ENCODE results near the gene CNPY3.

CNPY3 gene

DNA sequence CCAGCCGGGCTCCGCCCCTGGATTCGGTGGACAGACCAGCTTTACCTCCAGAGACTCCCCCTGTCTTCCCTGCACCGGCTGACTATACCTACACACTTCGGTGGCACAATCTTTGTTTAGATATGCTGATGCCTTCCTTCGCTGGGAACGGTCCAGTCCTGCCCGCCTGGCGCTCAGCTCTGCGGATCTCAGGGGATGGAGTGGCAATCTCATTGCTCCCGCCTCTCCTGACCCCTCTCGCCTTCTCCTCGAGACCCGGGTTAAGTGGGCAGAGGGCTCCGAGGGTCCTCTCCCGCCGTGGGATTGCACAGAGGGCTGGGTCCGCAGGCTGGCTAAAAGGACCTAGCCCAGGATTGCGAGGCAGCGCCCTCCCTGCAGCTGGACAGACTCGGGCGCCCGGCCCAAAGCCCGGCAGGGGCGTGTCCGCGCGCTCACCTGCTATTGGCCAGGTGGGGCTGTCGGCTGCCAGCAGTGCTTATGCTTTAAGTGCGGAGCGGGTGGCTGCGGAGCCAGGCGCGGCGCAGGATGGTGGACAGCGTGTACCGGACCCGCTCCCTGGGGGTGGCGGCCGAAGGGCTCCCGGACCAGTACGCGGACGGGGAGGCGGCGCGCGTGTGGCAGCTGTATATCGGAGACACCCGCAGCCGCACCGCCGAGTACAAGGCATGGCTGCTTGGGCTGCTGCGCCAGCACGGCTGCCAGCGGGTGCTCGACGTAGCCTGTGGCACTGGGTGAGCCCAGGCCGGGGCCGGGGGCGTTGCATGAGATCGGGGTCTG lies 31.2 kb downstream of the CNPY3 start, which contains the start of gene GNMT:
GNMT (plus strand) TSS at position 512 of the 777 bp plus-strand sequence; CDS start at position 526, 14 bp downstream.
- peak; percentile 78 for DNase-seq (ENCODE audit: low spot score)

- no peak for DNase-seq (ENCODE audit: low spot score)
Observed at GRCh38 chr6:42961020-42961470, 31.8 kb downstream of the CNPY3 start.

DNA sequence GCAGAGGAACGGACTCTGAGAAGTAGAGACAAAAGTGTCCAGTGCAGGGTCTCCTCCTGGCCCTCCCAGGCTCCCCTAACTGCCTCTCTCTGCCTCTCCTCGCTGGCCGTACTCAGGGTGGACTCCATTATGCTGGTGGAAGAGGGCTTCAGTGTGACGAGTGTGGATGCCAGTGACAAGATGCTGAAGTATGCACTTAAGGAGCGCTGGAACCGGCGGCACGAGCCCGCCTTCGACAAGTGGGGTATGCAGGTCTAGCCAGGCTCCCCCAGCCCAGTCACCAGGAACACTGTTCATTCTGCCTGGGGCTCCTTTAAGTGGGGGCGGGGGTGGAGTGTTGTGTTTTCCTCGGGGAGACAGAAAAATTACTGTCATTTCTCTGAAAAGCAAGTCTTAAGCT lies 32.8 kb downstream of the CNPY3 start:
- DNase-seq (ENCODE audit: low spot score) = no peak

DNA sequence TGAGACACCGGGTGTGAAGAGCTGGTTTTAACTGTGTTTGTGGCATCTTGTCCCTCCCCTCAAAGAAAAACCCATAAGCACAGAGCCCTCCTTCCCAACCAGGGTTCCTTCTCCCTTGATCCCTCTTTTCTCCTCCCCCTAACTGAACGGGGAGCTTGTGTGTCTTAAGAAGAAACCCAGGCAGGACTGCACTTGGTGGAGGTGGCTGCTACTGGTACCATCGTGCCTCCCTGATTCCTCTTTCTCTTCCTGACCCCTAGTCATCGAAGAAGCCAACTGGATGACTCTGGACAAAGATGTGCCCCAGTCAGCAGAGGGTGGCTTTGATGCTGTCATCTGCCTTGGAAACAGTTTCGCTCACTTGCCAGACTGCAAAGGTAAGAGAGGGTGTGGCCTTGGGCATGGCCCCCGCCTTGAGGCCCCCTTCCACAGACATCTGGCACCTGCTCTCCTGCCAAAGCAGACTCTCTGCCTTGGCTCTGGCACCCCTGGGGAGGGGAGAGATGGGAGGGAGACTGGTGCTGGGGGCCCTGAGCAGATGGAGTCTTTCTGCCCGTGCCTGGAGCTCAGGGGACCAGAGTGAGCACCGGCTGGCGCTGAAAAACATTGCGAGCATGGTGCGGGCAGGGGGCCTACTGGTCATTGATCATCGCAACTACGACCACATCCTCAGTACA lies 33.4 kb downstream of the CNPY3 start:
- no peak for DNase-seq (ENCODE audit: low spot score)

- DNase-seq (ENCODE audit: low spot score) = no peak
Observed at GRCh38 chr6:42963179-42963854, 34.0 kb downstream of the CNPY3 start.

GRCh38 chr6:42963855-42964605 lies 34.8 kb downstream of the CNPY3 start:
- DNase-seq (ENCODE audit: low spot score) = peak; percentile 75

- no peak for DNase-seq (ENCODE audit: low spot score)
Observed at GRCh38 chr6:42966571-42966970, 37.3 kb downstream of the CNPY3 start.

DNA sequence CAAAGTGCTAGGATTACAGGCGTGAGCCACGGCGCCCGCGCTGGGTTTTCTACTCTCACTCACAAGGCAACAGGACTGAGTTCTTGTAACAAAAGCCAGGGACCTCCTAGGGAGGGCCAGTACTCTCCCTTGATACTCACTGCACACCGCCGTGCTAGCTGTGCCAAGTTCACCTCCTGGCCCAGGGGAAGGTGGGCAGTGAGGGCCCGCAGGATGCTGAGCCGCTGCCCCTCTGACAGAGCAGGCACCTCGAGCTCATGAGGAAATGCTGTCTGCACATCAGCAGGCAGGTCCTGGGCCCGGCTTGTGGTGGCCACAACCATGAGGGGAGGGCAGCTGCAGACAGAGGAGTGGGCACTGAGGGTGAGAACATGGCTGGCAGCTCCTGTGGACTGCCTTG lies 37.9 kb downstream of the CNPY3 start:
- no peak for DNase-seq (ENCODE audit: low spot score)

GRCh38 chr6:42968126-42968701 lies 38.9 kb downstream of the CNPY3 start:
- DNase-seq (ENCODE audit: low spot score) = no peak

GRCh38 chr6:42968783-42969182 lies 39.5 kb downstream of the CNPY3 start:
- no peak for DNase-seq (ENCODE audit: low spot score)

- no peak for DNase-seq (ENCODE audit: low spot score)
Observed at GRCh38 chr6:42969431-42969830, 40.2 kb downstream of the CNPY3 start.

GRCh38 chr6:42969934-42970333 lies 40.7 kb downstream of the CNPY3 start:
- DNase-seq (ENCODE audit: low spot score) = no peak

DNA sequence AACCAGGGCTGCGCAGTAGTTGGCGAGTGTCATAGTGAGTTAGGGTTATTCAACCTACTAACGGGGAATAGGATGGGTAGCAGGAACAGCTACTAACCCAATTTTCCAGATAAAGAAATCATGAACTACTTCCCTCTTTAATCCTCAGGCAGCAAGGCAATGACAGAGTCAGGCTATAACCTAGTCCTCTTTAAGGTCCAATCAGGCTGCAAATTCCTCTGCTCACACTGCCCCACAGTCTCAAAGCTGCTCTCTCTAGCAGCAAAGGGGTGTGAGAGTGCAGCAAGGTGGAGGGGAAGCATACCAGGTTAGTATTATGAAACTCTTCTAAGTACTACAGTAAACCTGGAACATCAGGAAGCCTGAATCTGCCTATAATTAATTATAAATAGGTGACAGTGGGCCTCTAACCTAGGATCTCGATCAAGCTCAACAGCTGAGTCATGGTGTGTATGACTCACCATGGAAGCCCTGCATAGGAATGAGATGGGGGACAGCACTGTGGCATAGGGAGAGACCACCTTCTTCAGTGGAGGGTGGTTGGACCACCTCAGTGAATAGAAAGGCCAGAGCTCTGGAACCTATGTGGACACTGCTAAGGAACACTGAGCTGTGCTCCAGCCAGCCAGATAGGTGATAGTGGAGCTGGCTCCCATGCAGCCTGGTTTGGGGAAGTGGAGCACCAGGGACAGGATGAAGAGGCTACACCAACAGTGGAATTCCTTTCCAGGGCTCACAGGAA lies 41.8 kb downstream of the CNPY3 start:
- no peak for DNase-seq (ENCODE audit: low spot score)

DNA sequence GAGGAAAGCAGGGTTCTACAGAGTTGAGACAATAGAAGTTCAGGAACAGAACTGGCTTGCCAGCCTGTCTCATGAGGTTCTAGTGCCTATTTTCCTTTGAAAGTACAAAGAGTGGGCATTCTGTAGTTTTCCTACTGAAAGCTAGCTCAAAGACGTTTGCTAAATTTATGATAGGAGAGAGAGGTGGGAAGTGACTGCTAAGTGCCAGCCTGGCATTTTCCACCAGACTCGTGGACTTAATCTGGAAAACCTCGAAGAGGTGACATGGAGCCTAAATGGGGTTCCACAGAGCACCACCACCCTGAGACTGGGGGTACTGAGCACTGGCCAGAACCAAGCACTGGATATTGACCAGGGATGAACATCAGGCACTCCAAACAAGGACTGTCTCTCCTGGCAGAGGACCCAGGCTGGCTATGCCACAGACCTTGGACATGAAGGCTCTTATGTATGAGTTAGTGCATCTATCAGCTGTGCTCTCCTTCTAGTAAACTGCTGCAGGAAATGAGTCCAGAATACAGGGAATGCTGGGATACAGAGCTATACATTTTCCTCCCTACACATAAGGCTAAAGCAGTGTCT lies 42.6 kb downstream of the CNPY3 start:
- DNase-seq (ENCODE audit: low spot score) = no peak

DNA sequence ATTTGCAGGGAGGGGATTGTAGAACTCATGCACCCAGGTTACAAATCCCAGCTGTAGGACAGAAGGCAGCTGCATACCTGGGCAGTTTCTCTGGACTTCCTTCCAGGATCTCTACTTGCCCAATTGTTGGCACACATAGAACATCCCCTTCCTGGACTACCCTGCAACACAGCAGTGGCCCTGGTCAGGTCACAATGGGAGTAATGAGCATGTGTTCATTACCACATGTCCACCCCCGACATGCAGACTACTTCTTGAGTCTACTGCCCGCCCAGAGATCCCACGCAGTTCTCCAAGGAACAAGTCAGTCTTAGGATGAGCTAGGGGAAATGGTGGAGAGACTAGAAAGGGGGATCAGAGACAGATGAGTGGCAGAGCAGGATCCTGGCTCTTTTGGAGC lies 44.6 kb downstream of the CNPY3 start:
- DNase-seq (ENCODE audit: low spot score) = no peak

GRCh38 chr6:42974919-42975505 lies 45.7 kb downstream of the CNPY3 start:
- DNase-seq (ENCODE audit: low spot score) = no peak

GRCh38 chr6:42978487-42978838 lies 49.2 kb downstream of the CNPY3 start:
- peak; percentile 60 for DNase-seq (ENCODE audit: low spot score)

DNA sequence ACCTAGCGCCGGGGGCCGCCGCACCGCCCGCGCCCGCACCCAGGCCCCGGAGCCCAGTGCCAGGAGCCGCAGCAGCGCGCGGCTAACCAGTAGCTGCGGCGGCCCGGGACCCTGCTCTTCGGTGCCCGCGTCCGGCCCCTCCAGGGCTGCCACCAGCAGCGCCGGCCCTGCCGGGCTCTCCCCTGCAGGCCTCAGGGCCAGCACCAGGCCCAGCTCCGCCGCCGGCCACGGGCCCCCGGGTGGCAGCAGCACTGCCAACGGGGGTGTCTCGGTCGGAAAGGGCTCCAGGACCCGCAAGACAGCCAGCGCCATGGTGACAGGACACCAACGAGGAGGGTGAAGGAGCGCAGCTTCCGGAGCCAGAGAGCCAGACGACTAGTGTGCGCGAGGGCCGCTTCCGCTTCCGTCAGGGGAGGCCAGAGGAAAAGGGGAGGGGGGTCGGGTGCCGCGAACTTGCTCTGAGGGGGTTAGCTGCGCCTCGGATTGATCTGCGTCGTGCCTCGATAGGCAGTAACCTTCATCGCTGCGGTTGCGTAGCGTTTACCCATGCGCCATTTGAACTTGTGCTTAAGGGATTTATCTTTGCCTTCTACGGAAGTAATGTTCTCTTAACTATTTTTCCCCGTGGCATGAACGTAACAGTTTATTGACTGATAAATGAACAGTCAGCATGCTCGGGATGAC lies 49.7 kb downstream of the CNPY3 start, which contains the start of gene PEX6:
PEX6 (minus strand) TSS at position 343 of the 684 bp plus-strand sequence; CDS start at position 312, 31 bp downstream.
- peak; percentile 92 for DNase-seq (ENCODE audit: low spot score)

GRCh38 chr6:42979523-42980177 lies 50.4 kb downstream of the CNPY3 start:
- no peak for DNase-seq (ENCODE audit: low spot score)

Measured in ecto neural progenitor cell (in vitro differentiated cells).